Retinal pigment epithelial cell (primary cell): ENCODE data around the gene KLHL30.

Experiments
- DNase-seq: peaks from one replicate; pipeline ENCODE4 v3.0.0-alpha.2; 2010; ENCODE audit warnings: low read depth
- H3K4me3 ChIP-seq: 2 replicates; pipeline ENCODE4 v1.5.1; 2011; ENCODE audit warnings: mild to moderate bottlenecking, low read length, control low read depth, moderate library complexity
- TF ChIP-seq, protein P1 (sequence below): conservative IDR thresholded peaks from 2 replicates; pipeline ENCODE4 v1.5.1; 2011; ENCODE audit warnings: low read depth, low read length, control low read depth, inconsistent platforms

KLHL30 gene

DNA sequence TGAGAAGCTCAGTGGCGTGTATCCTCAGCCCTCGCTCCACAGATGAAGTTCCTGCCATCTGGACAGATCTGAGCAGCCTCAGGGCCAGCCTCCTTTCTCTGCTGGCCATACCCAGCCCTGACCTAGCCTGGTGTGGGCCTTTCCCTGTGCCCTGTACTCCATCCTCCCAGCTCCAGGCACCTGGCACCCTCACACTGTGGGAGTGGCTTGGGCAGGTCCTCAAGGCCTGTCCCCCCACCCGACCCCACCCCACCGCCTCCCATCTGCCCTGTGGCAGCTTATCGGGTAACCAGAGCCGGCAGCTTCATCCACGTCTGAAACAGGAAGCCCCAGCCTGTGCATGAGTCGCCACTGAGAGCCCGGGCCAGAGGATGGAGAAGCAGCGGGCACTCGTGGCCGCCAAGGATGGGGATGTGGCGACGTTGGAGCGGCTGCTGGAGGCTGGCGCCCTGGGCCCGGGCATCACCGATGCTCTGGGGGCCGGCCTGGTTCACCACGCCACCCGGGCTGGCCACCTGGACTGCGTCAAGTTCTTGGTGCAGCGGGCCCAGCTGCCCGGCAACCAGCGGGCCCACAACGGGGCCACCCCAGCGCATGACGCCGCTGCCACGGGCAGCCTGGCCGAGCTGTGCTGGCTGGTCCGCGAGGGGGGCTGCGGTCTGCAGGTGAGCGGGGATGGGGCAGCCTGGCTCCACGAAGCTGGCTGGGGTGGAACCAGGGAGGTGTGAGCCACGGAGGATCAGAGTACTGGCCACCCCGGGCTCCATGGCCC, 38.2 kb upstream of the KLHL30 start, which contains the start of gene ESPNL:
Gene ESPNL (plus strand): TSS at position 292 of the 772 bp plus-strand sequence. CDS start 80 bp downstream, at position 372.
- no peak for DNase-seq
- H3K4me3 ChIP-seq: no peak within 1 kb of the TSS
- TF ChIP-seq, protein P1, sequence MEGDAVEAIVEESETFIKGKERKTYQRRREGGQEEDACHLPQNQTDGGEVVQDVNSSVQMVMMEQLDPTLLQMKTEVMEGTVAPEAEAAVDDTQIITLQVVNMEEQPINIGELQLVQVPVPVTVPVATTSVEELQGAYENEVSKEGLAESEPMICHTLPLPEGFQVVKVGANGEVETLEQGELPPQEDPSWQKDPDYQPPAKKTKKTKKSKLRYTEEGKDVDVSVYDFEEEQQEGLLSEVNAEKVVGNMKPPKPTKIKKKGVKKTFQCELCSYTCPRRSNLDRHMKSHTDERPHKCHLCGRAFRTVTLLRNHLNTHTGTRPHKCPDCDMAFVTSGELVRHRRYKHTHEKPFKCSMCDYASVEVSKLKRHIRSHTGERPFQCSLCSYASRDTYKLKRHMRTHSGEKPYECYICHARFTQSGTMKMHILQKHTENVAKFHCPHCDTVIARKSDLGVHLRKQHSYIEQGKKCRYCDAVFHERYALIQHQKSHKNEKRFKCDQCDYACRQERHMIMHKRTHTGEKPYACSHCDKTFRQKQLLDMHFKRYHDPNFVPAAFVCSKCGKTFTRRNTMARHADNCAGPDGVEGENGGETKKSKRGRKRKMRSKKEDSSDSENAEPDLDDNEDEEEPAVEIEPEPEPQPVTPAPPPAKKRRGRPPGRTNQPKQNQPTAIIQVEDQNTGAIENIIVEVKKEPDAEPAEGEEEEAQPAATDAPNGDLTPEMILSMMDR: no peak

DNA sequence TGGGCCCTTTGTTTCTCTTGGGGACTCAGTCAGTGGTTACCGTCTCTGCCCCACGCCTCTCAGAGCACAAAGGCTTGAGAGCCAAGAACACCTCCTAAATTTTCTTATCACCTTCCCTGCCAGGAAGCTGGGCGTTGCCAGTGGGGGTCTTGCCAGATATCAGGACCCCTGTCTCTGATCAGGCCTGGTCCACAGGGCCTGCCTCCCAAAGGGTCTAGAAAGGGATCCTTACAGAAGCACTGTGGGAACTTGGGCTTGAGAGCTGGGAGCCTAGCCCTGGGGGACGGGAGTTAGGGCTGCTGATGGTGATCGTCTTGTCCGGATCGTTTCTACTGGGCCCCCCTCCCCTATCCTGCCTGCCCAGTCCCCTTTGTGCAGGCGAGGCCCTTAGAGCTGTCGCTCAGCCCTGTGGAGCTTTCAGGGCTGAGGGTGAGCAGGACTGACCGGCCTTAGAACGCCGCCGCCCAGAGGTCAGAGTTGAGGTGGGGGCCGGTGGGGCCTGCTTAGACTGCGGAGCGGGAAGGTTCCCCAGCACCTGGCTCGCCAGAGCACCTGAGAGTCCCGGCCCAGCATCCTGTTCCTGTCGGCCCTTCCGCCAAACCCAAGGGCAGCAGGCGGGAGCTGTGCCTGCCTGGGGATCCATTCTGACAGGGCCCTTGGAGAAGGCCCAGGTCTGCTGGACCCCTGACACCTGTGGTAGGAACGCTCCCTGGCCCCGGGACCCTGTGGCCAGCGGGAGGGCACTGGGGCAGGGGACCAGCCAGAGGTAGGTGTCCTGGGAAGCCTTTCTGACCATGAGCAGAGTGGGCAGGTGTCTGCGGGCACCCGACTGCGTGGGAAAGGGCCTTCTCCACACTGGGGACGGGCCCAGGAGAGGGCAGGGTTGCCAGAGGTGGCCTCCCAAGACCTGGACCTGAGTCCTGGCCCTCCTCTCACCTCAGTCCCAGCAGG, 37.4 kb upstream of the KLHL30 start:
- no peak overlapping the region for H3K4me3 ChIP-seq
- no peak for DNase-seq
- TF ChIP-seq, protein P1: no peak

DNA sequence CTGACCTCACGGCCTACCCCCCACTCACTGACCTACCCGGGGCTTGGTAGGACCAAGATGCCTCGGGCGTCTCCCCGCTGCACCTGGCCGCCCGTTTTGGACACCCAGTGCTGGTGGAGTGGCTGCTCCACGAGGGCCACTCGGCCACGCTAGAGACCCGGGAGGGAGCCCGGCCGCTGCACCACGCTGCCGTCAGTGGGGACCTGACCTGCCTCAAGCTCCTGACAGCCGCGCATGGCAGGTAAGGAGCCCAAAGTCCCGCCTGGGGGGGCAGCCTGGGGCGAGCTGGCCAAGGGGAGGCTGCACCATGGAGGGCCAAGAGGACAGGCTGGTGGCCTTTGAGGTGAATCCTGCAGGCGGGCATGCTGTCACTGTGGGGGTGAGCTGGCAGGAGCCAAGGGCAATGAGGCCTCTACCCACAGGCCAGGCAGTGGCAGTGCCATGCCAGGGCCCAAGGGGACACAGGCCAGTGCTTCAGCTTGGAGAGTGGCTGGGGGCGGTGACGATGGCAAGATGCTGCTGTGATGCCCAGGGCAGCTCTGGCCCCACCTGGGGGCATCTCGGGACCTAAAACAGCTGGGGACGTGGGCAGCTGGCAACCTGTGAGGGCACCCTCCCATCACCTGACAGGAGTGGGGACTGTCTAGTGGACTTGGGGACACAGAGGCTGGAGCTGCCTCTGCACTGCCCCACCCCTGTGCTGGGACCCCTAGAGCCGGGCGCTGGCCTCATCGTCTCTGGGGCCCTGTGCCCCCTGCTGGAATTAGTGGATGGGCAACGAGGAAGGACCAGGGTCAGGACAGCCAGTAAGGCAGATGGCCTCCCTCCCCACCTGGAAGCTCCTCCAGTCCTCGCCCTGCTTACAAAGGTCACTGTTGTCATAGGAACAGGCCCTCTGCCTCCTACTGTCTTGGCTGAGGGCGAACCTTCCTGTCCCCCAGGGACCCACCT, 36.3 kb upstream of the KLHL30 start:
- no peak for DNase-seq
- no peak overlapping the region for H3K4me3 ChIP-seq
- TF ChIP-seq, protein P1: no peak

DNA sequence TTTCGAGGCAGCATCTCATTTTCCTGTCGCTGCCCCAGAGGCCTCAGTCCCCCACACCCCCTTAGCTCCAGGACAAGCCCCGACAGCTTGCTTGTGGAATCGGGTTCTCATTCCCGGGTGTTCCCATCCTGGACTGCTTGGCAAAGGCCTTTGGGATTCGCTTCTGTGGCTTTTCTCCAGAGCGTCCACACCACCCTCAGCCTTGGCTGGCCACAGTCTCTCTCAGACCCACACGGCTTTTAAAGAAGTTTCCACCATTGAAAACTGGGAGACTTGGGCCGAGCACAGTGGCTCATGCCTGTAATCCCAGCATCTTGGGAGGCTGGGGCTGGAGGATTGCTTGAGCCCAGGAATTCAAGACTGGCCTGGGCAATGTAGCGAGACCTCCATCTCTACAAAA, 35.6 kb upstream of the KLHL30 start:
- TF ChIP-seq, protein P1: no peak
- DNase-seq: no peak
- H3K4me3 ChIP-seq: no peak overlapping the region

DNA sequence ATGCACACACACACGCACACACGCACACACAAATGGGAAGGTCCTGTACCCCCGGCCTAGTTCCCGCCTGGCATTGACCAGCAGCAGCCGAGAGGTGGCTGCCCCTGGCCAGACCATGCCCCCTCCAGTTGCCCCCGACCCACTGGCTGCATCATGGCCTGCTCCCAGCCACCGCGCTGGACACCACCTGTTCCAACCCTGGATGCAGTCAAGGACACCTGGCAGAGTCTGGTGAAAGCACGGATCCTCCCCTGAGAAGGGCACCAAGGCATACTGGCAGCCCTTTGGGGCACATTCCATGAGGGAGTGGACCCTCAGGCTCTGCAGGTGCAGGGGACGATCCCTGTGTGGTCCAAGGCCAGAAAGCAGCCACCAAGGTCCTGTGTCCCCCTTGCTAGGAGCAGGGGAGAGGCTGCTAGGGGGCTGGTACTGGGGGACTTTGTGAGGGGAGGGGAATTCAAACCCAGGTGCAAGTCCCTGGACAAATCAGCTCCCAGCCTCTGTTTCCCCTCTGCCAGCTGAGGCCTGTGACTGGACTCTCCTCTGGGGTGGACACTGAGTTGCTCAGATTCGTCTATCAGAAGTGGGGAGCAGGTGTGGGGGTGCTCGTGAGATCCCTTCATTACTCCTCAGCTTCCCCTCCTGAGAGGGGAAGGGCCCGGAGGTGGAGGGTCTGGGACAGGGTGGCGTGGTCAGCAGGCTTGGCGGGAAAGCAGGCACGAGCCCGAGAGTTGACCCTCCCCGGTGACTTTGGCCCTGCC, 34.8 kb upstream of the KLHL30 start:
- H3K4me3 ChIP-seq: no peak overlapping the region
- TF ChIP-seq, protein P1: no peak
- DNase-seq: no peak

DNA sequence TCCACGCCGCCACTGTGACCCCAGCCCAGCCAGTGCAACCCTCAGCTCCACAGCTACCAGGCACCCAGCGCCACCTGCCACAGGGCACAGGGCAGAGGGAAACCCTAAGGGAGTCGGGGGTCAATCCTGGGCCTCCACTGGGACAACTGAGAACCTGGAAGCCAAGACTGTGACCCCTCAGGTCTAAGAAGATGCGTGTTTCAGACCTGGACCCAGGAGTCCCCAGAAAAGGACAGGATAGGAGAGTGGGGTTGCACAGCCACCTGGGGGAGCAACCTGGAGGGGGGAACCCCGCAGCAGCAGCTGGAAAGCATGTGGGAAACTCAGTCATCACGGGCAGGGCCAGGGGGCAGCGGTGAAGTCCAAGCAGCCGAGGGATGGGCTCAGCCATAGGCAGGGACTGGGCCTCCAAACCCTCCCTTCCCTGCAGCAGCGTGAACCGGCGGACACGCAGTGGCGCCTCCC, 34.2 kb upstream of the KLHL30 start:
- no peak for DNase-seq
- TF ChIP-seq, protein P1: no peak
- no peak overlapping the region for H3K4me3 ChIP-seq
